Breast epithelium (tissue), 3 donors: ENCODE measurements around the gene SNAPIN.

Experiments used
- POLR2A ChIP-seq: fragments of 450-650 bp; IDR thresholded peaks from one replicate; pipeline ENCODE4 v1.6.1; 2016; ENCODE audit warnings: antibody characterized with exemption, mild to moderate bottlenecking, moderate library complexity
- TF ChIP-seq, protein P1 (sequence below), 3 donors: fragments of 450-650 bp; IDR thresholded peaks; one replicate each; pipeline ENCODE4 v1.5.1; 2016 to 2017; ENCODE audit warnings: antibody characterized with exemption in 3 of 3, mild to moderate bottlenecking in 3 of 3, moderate library complexity in 3 of 3

DNA sequence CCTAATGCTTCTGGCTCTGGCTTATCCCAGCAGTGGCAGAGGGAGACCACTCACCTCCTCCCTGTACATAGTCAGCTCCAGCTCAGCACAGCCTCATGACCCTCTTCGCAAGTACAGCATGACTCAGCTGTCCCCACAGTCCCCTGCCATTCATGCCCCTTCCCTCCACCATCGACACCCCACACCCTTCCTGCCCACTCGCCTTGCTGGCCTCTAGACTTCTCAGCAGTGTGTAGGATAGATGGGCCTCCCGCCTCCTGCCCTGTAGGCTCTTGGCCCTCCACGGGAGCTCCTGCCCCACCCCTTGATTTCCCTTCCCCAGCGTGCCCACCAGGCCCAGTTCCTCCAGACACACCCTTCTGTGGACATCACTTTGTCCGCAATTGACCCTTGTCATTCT is 29.8 kb downstream of the SNAPIN start:
- TF ChIP-seq, protein P1, sequence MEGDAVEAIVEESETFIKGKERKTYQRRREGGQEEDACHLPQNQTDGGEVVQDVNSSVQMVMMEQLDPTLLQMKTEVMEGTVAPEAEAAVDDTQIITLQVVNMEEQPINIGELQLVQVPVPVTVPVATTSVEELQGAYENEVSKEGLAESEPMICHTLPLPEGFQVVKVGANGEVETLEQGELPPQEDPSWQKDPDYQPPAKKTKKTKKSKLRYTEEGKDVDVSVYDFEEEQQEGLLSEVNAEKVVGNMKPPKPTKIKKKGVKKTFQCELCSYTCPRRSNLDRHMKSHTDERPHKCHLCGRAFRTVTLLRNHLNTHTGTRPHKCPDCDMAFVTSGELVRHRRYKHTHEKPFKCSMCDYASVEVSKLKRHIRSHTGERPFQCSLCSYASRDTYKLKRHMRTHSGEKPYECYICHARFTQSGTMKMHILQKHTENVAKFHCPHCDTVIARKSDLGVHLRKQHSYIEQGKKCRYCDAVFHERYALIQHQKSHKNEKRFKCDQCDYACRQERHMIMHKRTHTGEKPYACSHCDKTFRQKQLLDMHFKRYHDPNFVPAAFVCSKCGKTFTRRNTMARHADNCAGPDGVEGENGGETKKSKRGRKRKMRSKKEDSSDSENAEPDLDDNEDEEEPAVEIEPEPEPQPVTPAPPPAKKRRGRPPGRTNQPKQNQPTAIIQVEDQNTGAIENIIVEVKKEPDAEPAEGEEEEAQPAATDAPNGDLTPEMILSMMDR (IDR thresholded peaks at IDR 0.05), result no peak
- TF ChIP-seq POLR2A, result no peak
